HepG2 (cell line): ENCODE measurements around the gene PIEZO1. TPM values are rescaled to one million over a fixed set of nuclear protein-coding genes. Genes with fewer than 3 reads are reported as not detected.

Experiments used
- POLR2AphosphoS5 ChIP-seq: IDR thresholded peaks from 2 replicates; pipeline ENCODE4 v1.6.1; 2012; ENCODE audit warnings: low read depth, low read length
- RXRB ChIP-seq: IDR thresholded peaks from 2 replicates; pipeline ENCODE4 v1.6.1; 2016; ENCODE audit warnings: borderline replicate concordance, missing genetic modification reagents, missing compliant biosample characterization
- STAT5B ChIP-seq: sonication (generic); formaldehyde crosslinking; IDR thresholded peaks from 2 replicates; pipeline ENCODE4 v1.4.0; 2020; ENCODE audit warnings: missing genetic modification reagents
- ZFP62 ChIP-seq: sonication (generic); formaldehyde crosslinking; IDR thresholded peaks from 2 replicates; pipeline ENCODE4 v1.4.0; 2020; ENCODE audit warnings: missing genetic modification reagents
- ZNF33B ChIP-seq: sonication (generic); formaldehyde crosslinking; IDR thresholded peaks from 2 replicates; pipeline ENCODE4 v1.5.1; 2020; ENCODE audit warnings: mild to moderate bottlenecking, missing genetic modification reagents
- ZNF607 ChIP-seq: sonication (generic); formaldehyde crosslinking; IDR thresholded peaks from 2 replicates; pipeline ENCODE4 v1.5.1; 2020; ENCODE audit warnings: missing genetic modification reagents, mild to moderate bottlenecking, borderline replicate concordance
- polyA plus RNA-seq, 8 experiments: library from polyadenylated mRNA; depleted of rRNA in 3 of 8; stranded (reverse) in 7 of 8; unstranded in 1 of 8; fragments of >200 nt; fragmentation: Illumina TruSeq in 4 of 8; extraction: Trizol in 4 of 8; gene quantifications; 2 replicates each; pipeline versions ENCODE4 v1.2.1 to v1.2.3, GENCODE V29; 2011 to 2016; ENCODE audit warnings: low read depth in 4 of 8, missing spikeins in 1 of 8, mixed read lengths in 1 of 8; ENCODE audit not compliant: insufficient read depth in 1 of 8
- total RNA-seq, 5 experiments: library from RNA; depleted of rRNA; stranded (reverse); fragments of >200 nt; fragmentation: Illumina TruSeq; extraction: Trizol; gene quantifications; 2 replicates each; pipeline ENCODE4 v1.2.3, GENCODE V29; 2016; ENCODE audit warnings: low read depth in 1 of 5
- TF ChIP-seq, protein P1 (sequence below): sonication (generic); formaldehyde crosslinking; IDR thresholded peaks from 2 replicates; pipeline ENCODE4 v1.8.0; 2022; ENCODE audit warnings: mild to moderate bottlenecking, missing genetic modification reagents, borderline replicate concordance
- TF ChIP-seq, protein P2 (sequence below): sonication (generic); formaldehyde crosslinking; IDR thresholded peaks from 2 replicates; pipeline ENCODE4 v1.5.1; 2020; ENCODE audit warnings: missing genetic modification reagents, mild to moderate bottlenecking, borderline replicate concordance
- TF ChIP-seq, protein P3 (sequence below): sonication (generic); formaldehyde crosslinking; IDR thresholded peaks from 2 replicates; pipeline ENCODE4 v1.4.0; 2020; ENCODE audit warnings: mild to moderate bottlenecking, missing genetic modification reagents, borderline replicate concordance
- TF ChIP-seq, protein P4 (sequence below): sonication (generic); formaldehyde crosslinking; IDR thresholded peaks from 2 replicates; pipeline ENCODE4 v1.4.0; 2020; ENCODE audit warnings: missing genetic modification reagents, borderline replicate concordance
- TF ChIP-seq, protein P5 (sequence below): sonication (generic); formaldehyde crosslinking; IDR thresholded peaks from 2 replicates; pipeline ENCODE4 v1.4.0; 2020; ENCODE audit warnings: mild to moderate bottlenecking, missing genetic modification reagents
- TF ChIP-seq, protein P6 (sequence below): sonication (generic); formaldehyde crosslinking; IDR thresholded peaks from 2 replicates; pipeline ENCODE4 v1.4.0; 2020; ENCODE audit warnings: missing genetic modification reagents

PIEZO1 gene
- total and polyA plus RNA-seq, 2 of the 13 experiments (the other 11 are each of a cell fraction or from before 2014, with no cell fraction given): 67.9 to 85.0 TPM

DNA sequence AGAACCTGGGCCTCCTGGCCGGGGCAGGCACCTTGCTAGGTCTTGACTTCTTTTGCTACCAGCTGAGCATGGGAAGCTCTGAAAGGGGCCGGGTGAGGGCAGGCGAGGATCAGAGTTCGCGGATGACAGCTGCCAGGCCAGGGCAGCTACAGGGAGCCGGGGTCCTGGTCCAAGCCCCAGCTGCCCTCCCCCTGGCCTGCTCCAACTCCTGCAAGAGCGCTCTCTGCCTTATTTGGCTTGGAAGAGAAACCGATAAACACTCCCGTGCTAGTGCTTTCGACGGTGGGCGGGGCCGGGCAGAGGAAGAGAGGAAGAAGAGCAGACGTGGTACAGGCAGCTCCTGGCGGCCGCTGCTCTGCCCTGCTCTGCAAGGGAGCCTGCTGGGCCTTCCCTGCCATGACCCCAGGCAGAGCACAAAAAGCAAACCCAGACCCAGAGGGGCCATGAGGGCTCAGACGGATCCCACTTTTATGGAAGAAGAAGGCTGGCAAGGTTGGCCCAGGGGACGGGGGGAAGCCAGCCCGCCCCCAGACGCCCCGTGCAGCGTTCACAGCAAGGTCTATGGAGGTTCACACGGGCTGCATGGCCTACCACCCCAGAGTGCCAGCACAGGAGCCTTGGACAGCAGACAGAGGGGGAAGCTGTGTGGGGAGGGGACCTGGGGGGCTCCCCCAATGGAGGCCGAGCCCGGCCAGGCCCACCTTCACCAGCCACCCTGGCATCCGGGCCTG is 25.6 kb downstream of the PIEZO1 start (continued):
- TF ChIP-seq, protein P1, sequence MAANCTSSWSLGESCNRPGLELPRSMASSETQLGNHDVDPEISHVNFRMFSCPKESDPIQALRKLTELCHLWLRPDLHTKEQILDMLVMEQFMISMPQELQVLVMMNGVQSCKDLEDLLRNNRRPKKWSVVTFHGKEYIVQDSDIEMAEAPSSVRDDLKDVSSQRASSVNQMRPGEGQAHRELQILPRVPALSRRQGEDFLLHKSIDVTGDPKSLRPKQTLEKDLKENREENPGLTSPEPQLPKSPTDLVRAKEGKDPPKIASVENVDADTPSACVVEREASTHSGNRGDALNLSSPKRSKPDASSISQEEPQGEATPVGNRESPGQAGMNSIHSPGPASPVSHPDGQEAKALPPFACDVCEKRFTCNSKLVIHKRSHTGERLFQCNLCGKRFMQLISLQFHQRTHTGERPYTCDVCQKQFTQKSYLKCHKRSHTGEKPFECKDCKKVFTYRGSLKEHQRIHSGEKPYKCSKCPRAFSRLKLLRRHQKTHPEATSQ: no peak
- TF ChIP-seq, protein P2, sequence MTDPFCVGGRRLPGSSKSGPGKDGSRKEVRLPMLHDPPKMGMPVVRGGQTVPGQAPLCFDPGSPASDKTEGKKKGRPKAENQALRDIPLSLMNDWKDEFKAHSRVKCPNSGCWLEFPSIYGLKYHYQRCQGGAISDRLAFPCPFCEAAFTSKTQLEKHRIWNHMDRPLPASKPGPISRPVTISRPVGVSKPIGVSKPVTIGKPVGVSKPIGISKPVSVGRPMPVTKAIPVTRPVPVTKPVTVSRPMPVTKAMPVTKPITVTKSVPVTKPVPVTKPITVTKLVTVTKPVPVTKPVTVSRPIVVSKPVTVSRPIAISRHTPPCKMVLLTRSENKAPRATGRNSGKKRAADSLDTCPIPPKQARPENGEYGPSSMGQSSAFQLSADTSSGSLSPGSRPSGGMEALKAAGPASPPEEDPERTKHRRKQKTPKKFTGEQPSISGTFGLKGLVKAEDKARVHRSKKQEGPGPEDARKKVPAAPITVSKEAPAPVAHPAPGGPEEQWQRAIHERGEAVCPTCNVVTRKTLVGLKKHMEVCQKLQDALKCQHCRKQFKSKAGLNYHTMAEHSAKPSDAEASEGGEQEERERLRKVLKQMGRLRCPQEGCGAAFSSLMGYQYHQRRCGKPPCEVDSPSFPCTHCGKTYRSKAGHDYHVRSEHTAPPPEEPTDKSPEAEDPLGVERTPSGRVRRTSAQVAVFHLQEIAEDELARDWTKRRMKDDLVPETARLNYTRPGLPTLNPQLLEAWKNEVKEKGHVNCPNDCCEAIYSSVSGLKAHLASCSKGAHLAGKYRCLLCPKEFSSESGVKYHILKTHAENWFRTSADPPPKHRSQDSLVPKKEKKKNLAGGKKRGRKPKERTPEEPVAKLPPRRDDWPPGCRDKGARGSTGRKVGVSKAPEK (CRISPR knock-in tag): no peak
- 0 out of 2 replicates have a peak, but pooled peaks have one; percentile 35 for TF ChIP-seq ZNF33B (CRISPR knock-in tag)
- TF ChIP-seq, protein P3, sequence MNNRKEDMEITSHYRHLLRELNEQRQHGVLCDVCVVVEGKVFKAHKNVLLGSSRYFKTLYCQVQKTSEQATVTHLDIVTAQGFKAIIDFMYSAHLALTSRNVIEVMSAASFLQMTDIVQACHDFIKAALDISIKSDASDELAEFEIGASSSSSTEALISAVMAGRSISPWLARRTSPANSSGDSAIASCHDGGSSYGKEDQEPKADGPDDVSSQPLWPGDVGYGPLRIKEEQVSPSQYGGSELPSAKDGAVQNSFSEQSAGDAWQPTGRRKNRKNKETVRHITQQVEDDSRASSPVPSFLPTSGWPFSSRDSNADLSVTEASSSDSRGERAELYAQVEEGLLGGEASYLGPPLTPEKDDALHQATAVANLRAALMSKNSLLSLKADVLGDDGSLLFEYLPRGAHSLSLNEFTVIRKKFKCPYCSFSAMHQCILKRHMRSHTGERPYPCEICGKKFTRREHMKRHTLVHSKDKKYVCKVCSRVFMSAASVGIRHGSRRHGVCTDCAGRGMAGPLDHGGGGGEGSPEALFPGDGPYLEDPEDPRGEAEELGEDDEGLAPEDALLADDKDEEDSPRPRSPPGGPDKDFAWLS (CRISPR knock-in tag): no peak
- TF ChIP-seq STAT5B (CRISPR knock-in tag): no peak
- TF ChIP-seq, protein P4, sequence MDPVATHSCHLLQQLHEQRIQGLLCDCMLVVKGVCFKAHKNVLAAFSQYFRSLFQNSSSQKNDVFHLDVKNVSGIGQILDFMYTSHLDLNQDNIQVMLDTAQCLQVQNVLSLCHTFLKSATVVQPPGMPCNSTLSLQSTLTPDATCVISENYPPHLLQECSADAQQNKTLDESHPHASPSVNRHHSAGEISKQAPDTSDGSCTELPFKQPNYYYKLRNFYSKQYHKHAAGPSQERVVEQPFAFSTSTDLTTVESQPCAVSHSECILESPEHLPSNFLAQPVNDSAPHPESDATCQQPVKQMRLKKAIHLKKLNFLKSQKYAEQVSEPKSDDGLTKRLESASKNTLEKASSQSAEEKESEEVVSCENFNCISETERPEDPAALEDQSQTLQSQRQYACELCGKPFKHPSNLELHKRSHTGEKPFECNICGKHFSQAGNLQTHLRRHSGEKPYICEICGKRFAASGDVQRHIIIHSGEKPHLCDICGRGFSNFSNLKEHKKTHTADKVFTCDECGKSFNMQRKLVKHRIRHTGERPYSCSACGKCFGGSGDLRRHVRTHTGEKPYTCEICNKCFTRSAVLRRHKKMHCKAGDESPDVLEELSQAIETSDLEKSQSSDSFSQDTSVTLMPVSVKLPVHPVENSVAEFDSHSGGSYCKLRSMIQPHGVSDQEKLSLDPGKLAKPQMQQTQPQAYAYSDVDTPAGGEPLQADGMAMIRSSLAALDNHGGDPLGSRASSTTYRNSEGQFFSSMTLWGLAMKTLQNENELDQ (CRISPR knock-in tag): no peak
- TF ChIP-seq, protein P5, sequence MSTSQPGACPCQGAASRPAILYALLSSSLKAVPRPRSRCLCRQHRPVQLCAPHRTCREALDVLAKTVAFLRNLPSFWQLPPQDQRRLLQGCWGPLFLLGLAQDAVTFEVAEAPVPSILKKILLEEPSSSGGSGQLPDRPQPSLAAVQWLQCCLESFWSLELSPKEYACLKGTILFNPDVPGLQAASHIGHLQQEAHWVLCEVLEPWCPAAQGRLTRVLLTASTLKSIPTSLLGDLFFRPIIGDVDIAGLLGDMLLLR (CRISPR knock-in tag): 0 out of 2 replicates have a peak, but pooled peaks have one; percentile 17
- TF ChIP-seq RXRB (CRISPR knock-in tag): peak; percentile 82; the same call in 1 of the 2 replicates
- TF ChIP-seq, protein P6, sequence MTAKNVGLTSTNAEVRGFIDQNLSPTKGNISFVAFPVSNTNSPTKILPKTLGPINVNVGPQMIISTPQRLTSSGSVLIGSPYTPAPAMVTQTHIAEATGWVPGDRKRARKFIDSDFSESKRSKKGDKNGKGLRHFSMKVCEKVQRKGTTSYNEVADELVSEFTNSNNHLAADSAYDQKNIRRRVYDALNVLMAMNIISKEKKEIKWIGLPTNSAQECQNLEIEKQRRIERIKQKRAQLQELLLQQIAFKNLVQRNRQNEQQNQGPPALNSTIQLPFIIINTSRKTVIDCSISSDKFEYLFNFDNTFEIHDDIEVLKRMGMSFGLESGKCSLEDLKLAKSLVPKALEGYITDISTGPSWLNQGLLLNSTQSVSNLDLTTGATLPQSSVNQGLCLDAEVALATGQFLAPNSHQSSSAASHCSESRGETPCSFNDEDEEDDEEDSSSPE: peak; percentile 65
- peak; percentile 51 for TF ChIP-seq POLR2AphosphoS5
- no peak; the same call in none of the 2 replicates for TF ChIP-seq ZNF607 (CRISPR knock-in tag)
- TF ChIP-seq ZFP62 (CRISPR knock-in tag): no peak
